ENCODE data around the gene TENM3.
A peak's percentile ranks its signal among the peaks of the same experiment; 100 is the strongest.

The TENM3 gene

GRCh38 chr4:182582245-182582644, 339.0 kb downstream of the TENM3 start:
- DNase-seq, result no peak

GRCh38 chr4:182583703-182584415, 340.7 kb downstream of the TENM3 start:
- no peak for DNase-seq

GRCh38 chr4:182585321-182585720, 342.1 kb downstream of the TENM3 start:
- peak; percentile 44 for DNase-seq

GRCh38 chr4:182589100-182589499, 345.9 kb downstream of the TENM3 start:
- no peak for DNase-seq

- peak; percentile 44 for DNase-seq
Measured at GRCh38 chr4:182593402-182593801, 350.2 kb downstream of the TENM3 start.

GRCh38 chr4:182593864-182594263, 350.7 kb downstream of the TENM3 start:
- DNase-seq, result peak; percentile 28

- DNase-seq, result peak; percentile 51
Measured at GRCh38 chr4:182600093-182600492, 356.9 kb downstream of the TENM3 start.

- no peak for DNase-seq
Measured at GRCh38 chr4:182600856-182601255, 357.7 kb downstream of the TENM3 start.

- DNase-seq, result no peak
Measured at GRCh38 chr4:182604161-182604622, 361.0 kb downstream of the TENM3 start.

GRCh38 chr4:182604953-182605352, 361.8 kb downstream of the TENM3 start:
- no peak for DNase-seq

GRCh38 chr4:182608525-182608924, 365.3 kb downstream of the TENM3 start:
- no peak for DNase-seq

GRCh38 chr4:182616476-182616875, 373.3 kb downstream of the TENM3 start:
- DNase-seq, result no peak

GRCh38 chr4:182619660-182620059, 376.5 kb downstream of the TENM3 start:
- DNase-seq, result no peak

GRCh38 chr4:182620111-182620980, 377.1 kb downstream of the TENM3 start:
- DNase-seq, result no peak

- no peak for DNase-seq
Measured at GRCh38 chr4:182624281-182624680, 381.1 kb downstream of the TENM3 start.

GRCh38 chr4:182625193-182625592, 382.0 kb downstream of the TENM3 start:
- DNase-seq, result no peak

GRCh38 chr4:182627996-182628395, 384.8 kb downstream of the TENM3 start:
- no peak for DNase-seq

- DNase-seq, result no peak
Measured at GRCh38 chr4:182628544-182628943, 385.3 kb downstream of the TENM3 start.

- no peak for DNase-seq
Measured at GRCh38 chr4:182629096-182629495, 385.9 kb downstream of the TENM3 start.

GRCh38 chr4:182640491-182640890, 397.3 kb downstream of the TENM3 start:
- DNase-seq, result no peak

- peak; percentile 32 for DNase-seq
Measured at GRCh38 chr4:182640932-182641331, 397.7 kb downstream of the TENM3 start.

- DNase-seq, result no peak
Measured at GRCh38 chr4:182642831-182643230, 399.6 kb downstream of the TENM3 start.

GRCh38 chr4:182643801-182644682, 400.8 kb downstream of the TENM3 start:
- peak; percentile 10 for DNase-seq
